Erythroblast (primary cell): ENCODE measurements around the gene ACTN4.

Source experiments
- GATA1 ChIP-seq: IDR thresholded peaks from 2 replicates; pipeline ENCODE4 v1.6.1; 2011; ENCODE audit warnings: low read depth, mild to moderate bottlenecking, control low read depth, low read length, moderate library complexity
- POLR2A ChIP-seq: IDR thresholded peaks from 2 replicates; pipeline ENCODE4 v1.6.1; 2011; ENCODE audit warnings: mild to moderate bottlenecking, low read length

GRCh38 chr19:38678891-38679494 lies 31.5 kb downstream of the ACTN4 start:
- no peak for TF ChIP-seq POLR2A
- no peak for TF ChIP-seq GATA1
